ENCODE results near the gene HNRNPUL2. TPM values are rescaled to one million over a fixed set of nuclear protein-coding genes. Genes with fewer than 3 reads are reported as not detected.
A peak's percentile ranks its signal among the peaks of the same experiment; 100 is the strongest.

HNRNPUL2 gene
- total and polyA plus RNA-seq, 2 donors (not counting 3 experiments of a cell fraction or from before 2014, with no cell fraction given) = 18.3 to 56.2 TPM

DNA sequence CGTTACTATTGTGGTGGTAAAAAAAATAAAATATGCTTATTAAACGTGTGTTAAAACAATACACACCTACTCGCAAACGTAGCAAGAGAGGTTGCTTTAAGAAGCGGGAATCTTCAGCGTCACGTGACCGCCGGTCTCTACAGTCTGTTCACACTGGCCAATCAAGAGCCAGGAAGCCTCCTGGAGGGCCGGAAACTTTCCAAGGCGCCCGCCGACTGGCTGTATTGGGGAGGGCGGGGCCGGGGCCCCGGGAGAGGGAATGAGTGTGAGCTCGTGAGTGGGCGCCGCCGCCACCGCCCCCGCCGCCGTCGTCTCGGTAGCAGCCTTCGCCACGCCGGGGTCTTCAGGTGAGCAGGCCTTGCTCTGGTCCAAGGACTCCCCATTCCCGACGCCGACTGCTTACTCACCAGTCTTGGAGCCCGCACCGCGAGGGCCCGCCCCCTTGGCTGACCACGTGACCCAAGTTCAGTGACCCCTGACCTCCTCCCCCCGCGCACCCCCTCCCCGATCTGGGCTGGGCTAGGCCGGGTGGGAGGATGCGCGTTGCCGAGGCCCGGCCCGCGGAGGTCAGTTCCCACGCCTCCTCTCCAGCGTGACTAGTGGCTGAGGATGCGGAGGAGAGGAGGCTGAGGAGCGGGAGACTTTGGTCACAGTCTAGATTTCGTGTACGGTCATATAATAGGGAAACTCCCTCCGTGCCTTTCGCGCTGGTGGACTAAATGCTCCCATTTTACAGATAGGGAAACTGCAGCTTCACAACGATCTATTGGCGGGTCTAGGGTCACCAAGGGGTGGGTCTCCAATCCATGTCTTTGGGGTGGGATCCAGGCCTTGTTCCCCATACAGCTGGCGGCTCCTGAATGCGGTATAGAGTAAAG is 44.1 kb upstream of the HNRNPUL2 start, which contains the start of gene TAF6L:
Gene TAF6L, plus strand, starts transcription at position 253 of the 878 bp plus-strand sequence. CDS start 4,388 bp downstream, outside the sequence.
- TF ChIP-seq, protein P1, sequence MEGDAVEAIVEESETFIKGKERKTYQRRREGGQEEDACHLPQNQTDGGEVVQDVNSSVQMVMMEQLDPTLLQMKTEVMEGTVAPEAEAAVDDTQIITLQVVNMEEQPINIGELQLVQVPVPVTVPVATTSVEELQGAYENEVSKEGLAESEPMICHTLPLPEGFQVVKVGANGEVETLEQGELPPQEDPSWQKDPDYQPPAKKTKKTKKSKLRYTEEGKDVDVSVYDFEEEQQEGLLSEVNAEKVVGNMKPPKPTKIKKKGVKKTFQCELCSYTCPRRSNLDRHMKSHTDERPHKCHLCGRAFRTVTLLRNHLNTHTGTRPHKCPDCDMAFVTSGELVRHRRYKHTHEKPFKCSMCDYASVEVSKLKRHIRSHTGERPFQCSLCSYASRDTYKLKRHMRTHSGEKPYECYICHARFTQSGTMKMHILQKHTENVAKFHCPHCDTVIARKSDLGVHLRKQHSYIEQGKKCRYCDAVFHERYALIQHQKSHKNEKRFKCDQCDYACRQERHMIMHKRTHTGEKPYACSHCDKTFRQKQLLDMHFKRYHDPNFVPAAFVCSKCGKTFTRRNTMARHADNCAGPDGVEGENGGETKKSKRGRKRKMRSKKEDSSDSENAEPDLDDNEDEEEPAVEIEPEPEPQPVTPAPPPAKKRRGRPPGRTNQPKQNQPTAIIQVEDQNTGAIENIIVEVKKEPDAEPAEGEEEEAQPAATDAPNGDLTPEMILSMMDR (IDR thresholded peaks at IDR 0.05; ENCODE audit: extremely low read depth in 1 of 2, insufficient read depth in 1 of 2, low read depth in 1 of 2, low read length in 2 of 2) = no peak
- TF ChIP-seq MAX (IDR thresholded peaks at IDR 0.05; ENCODE audit: insufficient read depth, insufficient read length) (peak; percentile 84), FOS (IDR thresholded peaks at IDR 0.05; ENCODE audit: borderline replicate concordance, insufficient read depth, low read length) (no peak), MYC (IDR thresholded peaks at IDR 0.05; ENCODE audit: low read depth, low read length) (no peak), JUN (IDR thresholded peaks at IDR 0.05; ENCODE audit: borderline replicate concordance, insufficient read depth, insufficient read length, low read depth) (no peak), POLR2AphosphoS5 (IDR thresholded peaks at IDR 0.05; ENCODE audit: insufficient read depth, low read depth, low read length) (peak; percentile 89), POLR2A (IDR thresholded peaks at IDR 0.05; ENCODE audit: low read depth, low read length) (peak; percentile 74), EZH2 (IDR thresholded peaks at IDR 0.05; ENCODE audit: borderline replicate concordance, low read depth, low read length, severe bottlenecking) (no peak), GATA2 (IDR thresholded peaks at IDR 0.05; ENCODE audit: insufficient read depth, insufficient read length, low read depth, low read length) (no peak)
- H3K9me3 ChIP-seq (replicated peaks; ENCODE audit: control insufficient read depth, insufficient read depth, low read length) = no peaks in the 10 kb centered on the region
- FAIRE-seq (peak; percentile 98), DNase-seq (ENCODE audit: low read depth, low spot score) (peak; percentile 96)
- peaks cover 0 to 12% of the 10 kb centered on the region in 2 experiments for H3K36me3 ChIP-seq (ENCODE audit: control insufficient read depth in 2 of 2, extremely low read depth in 1 of 2, insufficient read depth in 2 of 2, low read length in 2 of 2)
- BruUV-seq (replicated peaks) = TSS peak; percentile 63
- peaks cover 2% of the 10 kb centered on the region for H3K79me2 ChIP-seq (ENCODE audit: control insufficient read depth, insufficient read depth, low read length)
- peak within 1 kb of the TSS; percentile 82 for H3K4me2 ChIP-seq (ENCODE audit: insufficient read depth, low read length)
- intact Hi-C loops (cut with micrococcal nuclease) (loop anchor here (1.0 to 5.0 kb wide), 5 partner anchors 10 to 111 kb away; partner anchors contain the start of genes HNRNPUL2, POLR2G and SLC3A2), dilution Hi-C loops (cut with MboI; ENCODE audit: extremely low pct_ligation_motif_present, low sequenced_read_pairs) (no loop called here)
- H3K27ac ChIP-seq (ENCODE audit: insufficient read depth, low read depth, low read length) = peak within 1 kb of the TSS; percentile 39
- H3K4me1 ChIP-seq (ENCODE audit: control insufficient read depth, extremely low read depth, insufficient read depth, low read length) = peaks cover 11% of the 10 kb centered on the region
- H3K4me3 ChIP-seq (replicated peaks in 1 of 3; ENCODE audit: insufficient read depth in 1 of 3, low read depth in 1 of 3, low read length in 3 of 3) = peak within 1 kb of the TSS; percentile 4 to 53 (median 48)
- H3K9ac ChIP-seq (replicated peaks; ENCODE audit: extremely low read depth, insufficient read depth, low read length) = peak within 1 kb of the TSS; percentile 46
- ChIA-PET POLR2A (interaction anchor here (0.6 to 2.0 kb wide), 7 partner anchors 10 to 110 kb away, joined by 3 to 18 read pairs (median 4); partner anchors contain the start of genes POLR2G, TMEM223 and ZBTB3), CTCF (interaction anchor here (0.8 to 3.5 kb wide), 6 partner anchors 10 to 377 kb away, joined by 3 to 42 read pairs (median 6); partner anchors contain the start of genes HNRNPUL2, POLR2G, TMEM179B and ZBTB3)
- H3K9me1 ChIP-seq (replicated peaks; ENCODE audit: control insufficient read depth, extremely low read depth, insufficient read depth, low read length) = no peaks in the 10 kb centered on the region
- H4K20me1 ChIP-seq (replicated peaks; ENCODE audit: control insufficient read depth, extremely low read depth, insufficient read depth, low read length) = no peaks in the 10 kb centered on the region
- H2AFZ ChIP-seq (ENCODE audit: low read depth, low read length) = peak within 1 kb of the TSS; percentile 89
- no peaks in the 10 kb centered on the region for H3K27me3 ChIP-seq (ENCODE audit: control insufficient read depth in 2 of 2, insufficient read depth in 2 of 2, low read length in 2 of 2)
